GM13976 (cell line): Measurements from ENCODE around the gene ACAP2.

Experiments
- DNase-seq: peaks from one replicate; pipeline ENCODE4 v3.0.0; 2012; ENCODE audit warnings: low spot score
- CTCF ChIP-seq: IDR thresholded peaks from 2 replicates; pipeline ENCODE4 v1.5.1; 2012; ENCODE audit warnings: borderline replicate concordance, mild to moderate bottlenecking; ENCODE audit not compliant: insufficient read depth; ENCODE audit errors: extremely low read depth, missing control alignments, control extremely low read depth
- in situ Hi-C: fragments of 300-500 bp; cut with MboI; formaldehyde crosslinking; loops from one replicate; pipeline ENCODE4 v1.12.0; 2022; ENCODE audit warnings: low sequenced_read_pairs, mixed read lengths, inconsistent platforms; ENCODE audit not compliant: unreplicated experiment

ACAP2 gene

DNA sequence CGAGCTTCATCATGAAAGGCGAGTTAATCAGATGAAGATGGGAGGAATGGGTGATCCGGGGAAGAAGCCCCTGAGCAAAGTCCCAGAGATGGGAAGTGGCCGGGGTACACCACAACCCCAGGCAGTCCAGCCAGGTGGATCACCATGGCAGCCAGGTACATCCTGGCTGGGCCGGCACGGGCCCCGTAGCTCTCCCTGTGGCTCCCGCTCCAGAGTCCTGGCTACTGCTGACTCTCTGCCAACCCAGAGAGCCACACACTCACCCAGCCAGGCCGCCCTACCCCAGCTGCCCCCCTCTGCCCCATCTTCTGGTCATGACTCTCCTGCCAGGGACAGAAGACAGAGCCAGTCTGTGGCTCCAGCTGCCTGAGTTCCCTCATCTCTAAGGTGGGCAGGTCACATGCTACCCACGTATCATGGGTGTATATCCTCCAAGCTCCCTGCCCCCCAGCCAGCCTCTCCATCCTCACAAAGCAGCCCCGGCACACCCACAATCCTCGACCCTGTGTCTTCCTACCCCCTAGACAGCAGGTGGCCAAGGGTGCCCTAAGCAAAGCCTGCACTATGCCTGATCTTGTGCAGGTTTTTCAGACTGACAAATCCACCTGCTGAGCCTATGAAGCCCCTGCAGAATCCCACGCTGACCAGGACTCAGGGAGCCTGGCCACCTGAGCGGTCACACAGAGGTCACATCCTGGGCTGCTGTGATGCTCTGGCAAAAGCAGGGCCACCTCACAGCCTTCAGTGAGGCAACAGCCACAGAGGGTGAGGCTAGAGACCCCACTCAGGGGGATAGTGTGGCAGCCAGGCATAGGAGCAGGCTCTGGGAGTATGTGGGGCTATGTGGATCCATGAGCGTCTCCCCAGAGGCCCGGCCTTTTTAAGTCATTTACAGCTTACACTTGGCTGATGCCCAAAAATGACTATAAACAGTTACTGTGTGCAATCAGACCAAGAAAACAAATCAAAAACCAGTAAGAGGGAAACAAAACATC is 185.1 kb downstream of the ACAP2 start:
- peak; percentile 23 for DNase-seq
- in situ Hi-C loops = loop anchor here (10.0 kb wide), 1 partner anchor 123 kb away; no protein-coding TSS in a partner anchor
- TF ChIP-seq CTCF = no peak

GRCh38 chr3:195256639-195257453 is 186.0 kb downstream of the ACAP2 start:
- no peak for TF ChIP-seq CTCF
- DNase-seq = peak; percentile 13
- in situ Hi-C loops = loop anchor here (10.0 kb wide), 1 partner anchor 122 kb away; no protein-coding TSS in a partner anchor

GRCh38 chr3:195255571-195256501 is 187.0 kb downstream of the ACAP2 start:
- in situ Hi-C loops = loop anchor here (10.0 kb wide), 1 partner anchor 121 kb away; no protein-coding TSS in a partner anchor
- DNase-seq = peak; percentile 13
- TF ChIP-seq CTCF = no peak

GRCh38 chr3:195255176-195255500 is 187.7 kb downstream of the ACAP2 start:
- peak; percentile 12 for DNase-seq
- no peak for TF ChIP-seq CTCF
- in situ Hi-C loops = loop anchor here (10.0 kb wide), 1 partner anchor 120 kb away; no protein-coding TSS in a partner anchor

- no peak for TF ChIP-seq CTCF
- no peak for DNase-seq
- in situ Hi-C loops = loop anchor here (10.0 kb wide), 1 partner anchor 120 kb away; no protein-coding TSS in a partner anchor
Measured at GRCh38 chr3:195254454-195255175, 188.2 kb downstream of the ACAP2 start.
